NCI-H2196 treated with DMSO at 0.1 percent for 48 hours (cell line): Measurements from ENCODE around the gene CAMSAP2.

Source experiments
- DNase-seq: peaks from one replicate; lab custom pipeline; 2025; ENCODE audit not compliant: unreplicated experiment; lab: John Stamatoyannopoulos, UW

The CAMSAP2 gene

DNA sequence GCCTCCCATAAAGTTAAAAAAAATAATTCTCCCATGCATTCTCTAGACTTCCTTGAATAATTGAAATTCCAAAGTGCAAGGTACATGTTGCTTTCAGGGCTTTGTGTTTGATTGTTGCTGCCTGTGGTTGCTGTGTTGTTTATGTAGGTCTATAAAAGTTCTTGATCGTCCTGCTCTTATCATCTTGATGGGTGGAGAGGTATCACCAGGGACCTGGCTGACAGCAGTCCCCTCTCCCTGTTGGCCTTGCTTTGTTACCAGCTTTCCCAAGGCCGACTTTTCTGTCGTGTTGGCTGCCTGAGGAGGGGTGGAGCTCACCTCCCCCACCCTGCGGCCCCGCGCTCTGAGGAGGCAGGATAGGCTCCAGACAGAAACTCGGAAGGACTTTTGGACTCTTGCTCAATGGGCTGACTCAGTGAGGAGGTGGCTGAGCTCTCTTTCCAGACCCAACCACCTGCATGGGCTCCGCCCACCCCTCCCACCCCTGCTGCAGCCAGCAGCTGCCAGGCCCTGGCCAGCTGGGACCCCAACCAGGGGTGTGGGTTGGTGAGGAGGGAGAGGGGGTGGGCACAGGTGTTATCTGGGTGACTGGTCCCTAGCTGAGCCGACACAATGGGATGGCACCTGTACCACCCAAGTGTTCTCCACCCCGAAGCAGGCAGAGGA lies 158.0 kb downstream of the CAMSAP2 start:
- DNase-seq = no peak

DNA sequence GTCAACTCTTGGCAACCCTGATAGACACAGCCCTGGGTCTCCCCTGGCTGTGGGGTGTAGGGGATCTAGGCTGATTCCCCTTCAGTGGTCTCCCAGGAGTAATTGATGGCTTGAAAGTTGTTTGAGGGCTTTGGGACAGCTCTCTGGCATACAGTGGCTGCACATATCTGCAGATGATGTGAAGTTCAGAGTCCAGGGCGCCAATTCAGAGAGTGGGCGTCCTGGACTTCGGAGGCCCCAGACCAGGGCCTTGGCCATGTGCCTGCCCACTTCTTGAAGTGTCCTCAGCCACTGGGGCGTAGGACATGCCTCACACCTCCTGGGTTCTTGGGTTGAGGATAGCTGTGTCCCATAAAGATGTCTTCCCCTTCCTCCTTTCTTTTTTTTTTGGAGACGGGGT lies 158.6 kb downstream of the CAMSAP2 start:
- DNase-seq = no peak

DNA sequence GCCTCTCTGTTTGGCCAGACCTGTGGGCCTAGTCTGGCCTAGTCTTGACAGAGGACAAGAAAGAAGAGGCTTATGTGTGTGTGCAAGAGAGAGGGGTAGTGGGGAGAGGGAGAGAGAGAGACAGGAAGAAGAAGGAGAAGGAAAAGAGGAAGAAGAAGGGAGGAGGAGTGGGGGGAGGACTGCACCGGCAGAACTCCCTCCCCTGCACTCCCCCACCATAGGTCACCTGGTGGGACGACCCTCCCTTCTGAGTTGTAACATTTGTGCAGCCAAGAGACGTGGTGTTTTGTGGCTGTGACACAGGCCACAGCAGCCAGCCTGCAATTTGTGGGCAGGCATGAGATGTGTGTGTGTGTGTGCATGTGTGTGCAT lies 160.3 kb downstream of the CAMSAP2 start:
- no peak for DNase-seq

DNA sequence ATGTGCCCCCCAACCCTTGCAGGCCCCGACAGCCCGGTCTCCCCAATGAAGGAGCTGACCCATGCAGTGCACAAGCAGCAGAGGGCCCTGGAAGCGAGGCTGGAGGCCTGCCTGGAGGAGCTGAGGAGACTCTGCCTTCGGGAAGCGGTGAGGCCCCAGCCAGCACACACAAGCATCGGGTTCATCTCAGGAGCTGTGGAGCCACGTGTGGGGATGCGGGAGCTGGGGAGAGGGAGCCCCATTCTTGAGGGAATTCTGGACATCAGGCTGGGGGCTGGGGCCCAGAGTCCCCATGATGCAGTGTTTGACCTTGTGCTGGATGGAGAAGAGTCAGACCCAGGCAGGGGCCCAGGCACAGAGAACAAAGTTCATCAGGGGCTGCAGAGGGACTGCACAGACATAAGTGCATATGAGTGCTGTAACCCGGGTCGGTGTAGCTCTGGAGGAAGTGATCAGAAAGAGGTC lies 160.8 kb downstream of the CAMSAP2 start:
- no peak for DNase-seq

DNA sequence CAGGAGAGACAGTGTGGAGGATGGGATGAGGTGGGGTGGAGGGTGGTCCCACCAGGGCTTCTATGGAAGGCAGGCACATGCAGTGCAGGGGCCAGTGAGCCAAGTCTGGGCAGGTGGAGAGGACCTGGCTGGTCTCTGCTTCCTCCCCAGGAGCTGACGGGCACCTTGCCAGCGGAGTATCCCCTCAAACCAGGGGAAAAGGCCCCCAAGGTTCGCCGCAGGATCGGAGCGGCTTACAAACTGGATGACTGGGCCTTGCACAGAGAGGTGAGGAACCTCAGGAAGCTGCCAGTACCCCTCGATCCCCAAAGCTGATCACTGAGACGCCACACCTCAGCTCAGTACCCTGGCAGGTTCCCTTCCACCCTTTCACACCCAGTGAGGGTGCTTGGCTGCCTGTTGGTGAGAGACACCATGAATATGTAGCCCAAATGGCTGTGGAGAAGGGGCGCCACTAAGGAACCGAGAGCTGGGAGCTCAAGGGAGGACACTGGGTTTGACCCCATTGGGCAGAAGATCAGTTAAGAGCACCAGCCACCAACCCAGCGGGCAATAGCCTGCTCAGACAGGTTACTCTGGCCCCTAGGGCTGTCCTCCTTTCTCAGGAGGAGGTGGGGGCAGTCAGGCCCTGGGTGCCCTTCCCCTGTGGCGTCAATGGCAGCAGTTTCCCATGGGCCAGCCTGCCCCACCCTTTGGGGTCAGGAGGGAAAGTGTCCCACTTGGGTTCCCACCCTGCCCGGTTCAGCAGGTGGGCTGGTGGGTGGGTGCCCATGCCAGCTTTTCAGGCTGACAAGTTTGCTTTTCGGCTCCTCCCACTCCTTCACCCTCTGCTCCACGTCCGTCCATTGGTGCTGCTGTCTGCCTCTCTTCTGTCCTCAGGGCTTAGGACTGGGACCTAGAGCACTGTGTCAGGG lies 161.5 kb downstream of the CAMSAP2 start:
- DNase-seq = no peak

DNA sequence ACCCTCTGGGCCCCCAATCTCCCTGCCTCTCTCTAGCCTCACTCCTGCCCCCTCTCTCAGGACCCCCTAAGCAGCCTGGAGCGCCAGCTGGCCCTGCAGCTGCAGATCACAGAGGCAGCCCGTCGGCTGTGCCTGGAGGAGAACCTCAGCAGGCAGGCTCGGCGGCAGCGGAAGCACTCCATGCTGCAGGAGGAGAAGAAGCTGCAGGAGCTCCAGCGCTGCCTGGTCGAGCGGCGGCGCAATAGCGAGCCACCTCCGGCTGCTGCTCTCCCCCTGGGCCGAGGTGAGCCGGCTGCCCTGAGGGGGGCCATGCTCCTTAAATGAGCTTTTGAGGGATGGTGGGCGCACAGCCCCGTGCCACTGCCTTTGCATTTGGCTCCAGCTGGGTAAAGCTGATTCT lies 162.2 kb downstream of the CAMSAP2 start:
- DNase-seq = no peak

DNA sequence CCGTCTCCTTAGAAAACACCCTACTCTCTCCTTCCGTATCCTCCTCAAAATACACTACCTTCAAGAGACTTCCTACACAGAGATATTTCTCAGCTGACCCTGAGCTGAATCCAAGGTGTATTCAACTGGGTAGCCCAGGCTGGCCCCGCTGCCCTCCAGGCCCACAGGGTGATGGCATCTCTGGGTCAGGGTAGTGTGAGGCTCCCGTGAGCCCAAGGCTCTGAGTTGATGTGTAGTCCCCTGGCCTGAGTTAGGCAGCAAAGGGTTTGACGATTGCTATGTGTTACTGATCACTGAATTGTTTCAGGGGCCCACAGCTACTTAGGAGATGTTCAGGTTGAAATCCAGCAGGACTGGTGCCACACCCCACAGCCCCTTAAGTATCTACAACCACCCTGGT lies 162.7 kb downstream of the CAMSAP2 start:
- no peak for DNase-seq

DNA sequence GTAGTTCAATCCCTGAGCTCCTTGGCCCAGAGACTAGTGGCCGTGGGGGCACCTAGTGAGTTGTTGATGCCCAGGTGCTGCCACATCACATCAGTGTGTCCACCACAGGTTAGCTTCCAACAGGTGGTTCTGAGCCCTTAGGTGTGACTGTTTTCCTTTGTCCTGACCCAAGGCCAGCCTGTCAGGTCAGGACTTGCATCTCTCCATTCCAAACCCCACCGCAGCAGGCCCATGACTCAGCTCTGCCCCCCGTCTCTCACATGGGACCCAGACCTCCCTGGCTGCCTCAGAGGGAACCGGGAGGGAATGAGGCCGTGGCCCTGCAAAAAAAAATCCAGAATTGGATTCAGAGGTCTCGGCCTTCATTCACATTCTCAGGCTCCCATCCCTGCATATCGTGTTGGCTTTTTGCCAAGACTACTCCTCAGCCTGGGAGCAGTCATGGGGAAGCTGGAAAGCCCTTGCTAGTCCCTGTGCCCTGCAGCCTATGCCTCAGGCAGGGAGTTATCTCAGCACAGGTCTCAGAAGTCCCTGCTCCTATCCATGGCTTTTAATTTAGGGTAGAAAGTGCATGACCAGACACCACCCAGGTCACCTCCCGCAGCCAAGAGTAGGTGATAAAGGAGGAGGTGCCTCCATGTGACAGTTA lies 163.2 kb downstream of the CAMSAP2 start:
- no peak for DNase-seq

DNA sequence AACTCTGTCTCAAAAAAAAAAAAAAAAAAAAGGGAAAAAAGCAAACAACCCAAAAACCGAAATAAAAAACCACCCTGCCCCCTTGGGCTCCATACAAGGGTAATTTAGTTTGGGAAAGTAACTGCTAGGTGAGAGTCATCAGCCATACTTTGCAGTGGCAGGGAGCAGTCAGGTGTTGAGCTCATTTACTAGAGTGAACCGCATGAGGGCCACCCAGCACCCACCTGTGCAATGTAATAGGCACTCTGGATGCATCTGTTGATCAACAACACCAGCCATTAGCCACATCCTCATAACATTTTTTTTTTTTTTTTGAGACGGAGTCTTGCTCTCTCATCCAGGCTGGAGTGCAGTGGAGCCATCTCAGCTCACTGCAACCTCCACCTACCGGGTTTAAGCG lies 165.1 kb downstream of the CAMSAP2 start:
- no peak for DNase-seq

DNA sequence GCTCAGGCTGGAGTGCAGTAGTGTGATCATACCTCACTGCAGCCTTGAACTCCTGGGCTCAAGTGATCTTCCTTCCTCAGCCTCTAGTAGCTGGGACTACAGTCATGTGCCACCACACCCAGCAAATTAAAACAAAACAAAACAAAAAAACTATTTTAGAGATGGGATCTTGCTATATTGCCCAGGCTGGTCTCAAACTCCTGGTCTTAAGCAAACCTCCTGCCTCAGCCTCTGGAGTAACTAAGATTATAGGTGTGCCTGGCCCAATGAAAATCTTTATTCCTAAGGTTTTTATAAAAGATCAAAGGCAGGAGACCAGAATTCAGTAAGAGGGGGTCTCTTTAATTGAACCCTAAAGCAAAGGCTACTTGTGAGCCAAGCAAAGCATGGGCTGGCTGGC lies 166.1 kb downstream of the CAMSAP2 start:
- DNase-seq = no peak

DNA sequence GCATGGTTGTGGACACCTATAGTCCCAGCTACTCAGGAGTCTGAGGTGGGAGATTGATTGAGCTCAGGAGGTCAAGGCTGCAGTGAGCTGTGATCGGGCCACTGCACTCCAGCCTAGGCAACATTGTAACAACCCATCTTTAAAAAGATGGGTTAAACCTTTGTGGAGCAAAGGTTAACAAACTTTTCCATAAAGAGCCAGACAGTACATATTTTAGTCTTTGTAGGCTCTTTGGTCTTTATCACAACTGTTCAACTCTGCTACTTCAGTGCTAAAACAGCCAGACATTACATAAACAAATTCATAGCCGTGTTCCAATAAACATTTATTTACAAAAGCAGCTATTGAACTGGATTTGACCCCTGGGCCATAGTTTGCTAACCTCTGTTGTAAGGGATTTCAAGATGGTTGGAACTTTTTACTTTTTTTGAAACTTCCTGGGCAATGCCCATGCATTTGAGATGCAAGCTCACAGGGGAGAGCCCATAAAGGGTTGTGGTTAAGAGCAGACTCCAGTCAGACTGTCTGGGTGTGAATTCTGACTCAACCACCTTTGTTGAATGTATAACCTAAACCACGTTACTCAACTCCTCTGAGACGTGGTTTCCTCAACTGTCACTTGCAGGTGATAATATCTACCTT lies 166.8 kb downstream of the CAMSAP2 start:
- no peak for DNase-seq

DNA sequence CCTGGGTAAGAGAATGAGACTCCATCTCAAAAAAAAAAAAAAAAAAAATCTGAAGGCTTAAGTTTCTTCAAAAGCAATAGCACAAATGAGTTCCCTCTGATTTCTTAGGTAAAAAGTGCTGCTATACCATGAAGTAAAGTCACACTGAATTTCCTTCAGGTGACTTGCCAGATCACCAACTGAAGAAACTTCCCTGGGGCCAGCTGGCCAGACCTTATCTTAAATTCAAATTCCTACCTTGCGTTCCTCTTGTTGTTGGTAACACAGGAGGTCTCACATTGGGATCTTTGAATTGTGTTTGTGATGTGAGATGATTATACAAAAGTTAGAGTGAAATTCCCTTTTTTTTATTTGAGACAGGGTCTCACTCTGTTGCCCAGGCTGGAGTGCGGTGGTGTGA lies 167.8 kb downstream of the CAMSAP2 start:
- DNase-seq = no peak

DNA sequence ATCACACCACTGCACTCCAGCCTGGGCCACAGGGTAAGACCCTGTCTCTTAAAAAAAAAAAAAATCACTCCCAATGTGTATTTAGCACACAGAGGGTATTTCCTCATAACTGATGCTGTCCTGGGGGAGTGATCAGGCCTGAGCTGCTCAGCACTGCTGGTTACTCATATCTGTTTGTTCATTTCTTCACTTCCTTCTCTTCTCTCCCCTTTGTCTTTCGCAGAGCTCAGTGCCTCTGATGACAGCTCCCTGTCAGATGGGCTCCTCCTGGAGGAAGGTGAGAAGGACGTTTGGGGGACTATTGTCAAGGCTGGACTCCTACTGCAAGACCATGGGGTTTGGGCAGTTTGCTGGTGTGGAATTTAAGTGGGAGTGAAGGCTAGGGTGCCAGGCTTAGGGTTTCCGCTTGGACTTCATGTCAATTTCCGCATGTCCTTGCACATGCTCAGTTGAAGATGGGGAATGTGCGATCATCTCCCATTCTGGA lies 169.0 kb downstream of the CAMSAP2 start:
- DNase-seq = no peak

DNA sequence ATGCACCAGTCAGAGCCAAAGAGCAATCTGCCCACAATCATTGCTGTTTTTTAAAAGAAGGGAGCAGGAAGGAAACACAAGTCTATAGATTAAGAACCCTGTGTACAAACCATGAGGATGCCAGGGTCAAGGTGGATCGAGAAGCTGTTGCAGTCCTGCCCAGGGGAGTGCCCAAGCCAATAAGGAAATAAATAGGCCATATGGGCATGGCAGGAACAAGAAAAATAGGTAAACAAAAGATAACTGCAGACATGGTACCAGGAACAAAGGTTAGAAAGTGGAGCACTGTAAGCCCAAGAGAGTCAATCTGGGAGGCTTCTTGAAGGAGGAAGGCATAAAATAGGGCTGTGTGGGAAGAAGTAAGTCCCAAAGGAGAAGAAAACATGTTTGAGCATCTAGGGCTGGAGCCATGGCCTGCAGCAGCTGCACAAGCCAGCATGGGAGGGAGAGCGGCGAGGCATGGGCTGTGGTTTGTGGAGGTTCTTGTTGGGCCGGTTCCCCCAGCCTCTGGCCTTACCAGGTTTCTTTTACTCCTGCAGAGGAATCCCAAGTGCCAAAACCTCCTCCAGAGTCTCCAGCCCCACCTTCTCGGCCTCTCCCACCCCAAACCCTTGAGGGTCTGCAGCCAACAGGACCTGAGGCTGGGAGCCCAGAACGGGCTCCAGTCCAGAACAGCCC lies 169.6 kb downstream of the CAMSAP2 start:
- DNase-seq = no peak

DNA sequence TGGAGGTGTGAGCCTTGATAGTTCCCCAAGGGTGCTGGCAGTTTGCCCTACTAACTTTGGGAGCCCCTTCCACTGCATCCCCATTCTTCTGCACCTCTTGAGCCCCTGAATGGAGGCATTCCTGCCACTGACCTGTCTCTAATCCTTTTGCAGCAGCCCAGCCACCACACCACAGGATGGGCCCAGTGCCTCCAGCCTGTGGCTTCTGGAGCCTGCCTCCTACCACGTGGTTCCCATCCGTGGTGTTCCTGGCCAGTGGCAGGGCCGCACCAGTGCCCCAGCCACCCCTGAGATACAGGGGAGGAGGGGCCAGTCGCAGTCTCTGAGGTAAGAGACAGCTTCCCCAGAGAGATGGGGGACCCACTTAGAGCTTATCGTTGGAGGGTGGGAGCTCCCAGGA lies 170.4 kb downstream of the CAMSAP2 start:
- no peak for DNase-seq

DNA sequence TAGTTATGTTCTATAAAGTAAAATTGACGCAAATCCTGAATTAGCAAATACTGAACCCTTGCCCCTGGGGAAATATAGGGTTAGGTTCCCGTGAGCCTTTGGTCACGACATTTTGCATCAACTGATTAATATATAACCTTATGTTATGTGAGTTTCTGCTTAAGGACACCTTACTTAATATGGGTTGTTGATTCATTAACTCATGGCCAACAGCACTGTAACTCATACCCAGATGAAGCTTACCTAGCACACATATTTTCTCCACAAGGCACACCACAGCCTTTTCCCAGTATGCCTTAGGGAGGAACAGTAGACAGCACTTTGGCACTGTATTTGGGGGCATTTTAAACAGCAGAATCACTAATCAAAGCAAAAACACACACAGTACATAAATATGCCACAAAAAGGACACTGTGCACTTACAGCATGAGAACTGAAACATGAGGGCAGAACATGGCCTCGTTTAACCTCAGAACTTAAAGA lies 171.1 kb downstream of the CAMSAP2 start:
- DNase-seq = no peak
